ENCODE data around the gene NPR3. TPM values are rescaled to one million over a fixed set of nuclear protein-coding genes. Genes with fewer than 3 reads are reported as not detected.

The NPR3 gene
- total RNA-seq, 1 donor from 2014 or later = 1.1 TPM

- H3K4me2 ChIP-seq (ENCODE audit: low read length) = no peak overlapping the region
- TF ChIP-seq EZH2 (IDR thresholded peaks at IDR 0.05; ENCODE audit: insufficient read depth, low read length) = no peak
- TF ChIP-seq, protein P1, sequence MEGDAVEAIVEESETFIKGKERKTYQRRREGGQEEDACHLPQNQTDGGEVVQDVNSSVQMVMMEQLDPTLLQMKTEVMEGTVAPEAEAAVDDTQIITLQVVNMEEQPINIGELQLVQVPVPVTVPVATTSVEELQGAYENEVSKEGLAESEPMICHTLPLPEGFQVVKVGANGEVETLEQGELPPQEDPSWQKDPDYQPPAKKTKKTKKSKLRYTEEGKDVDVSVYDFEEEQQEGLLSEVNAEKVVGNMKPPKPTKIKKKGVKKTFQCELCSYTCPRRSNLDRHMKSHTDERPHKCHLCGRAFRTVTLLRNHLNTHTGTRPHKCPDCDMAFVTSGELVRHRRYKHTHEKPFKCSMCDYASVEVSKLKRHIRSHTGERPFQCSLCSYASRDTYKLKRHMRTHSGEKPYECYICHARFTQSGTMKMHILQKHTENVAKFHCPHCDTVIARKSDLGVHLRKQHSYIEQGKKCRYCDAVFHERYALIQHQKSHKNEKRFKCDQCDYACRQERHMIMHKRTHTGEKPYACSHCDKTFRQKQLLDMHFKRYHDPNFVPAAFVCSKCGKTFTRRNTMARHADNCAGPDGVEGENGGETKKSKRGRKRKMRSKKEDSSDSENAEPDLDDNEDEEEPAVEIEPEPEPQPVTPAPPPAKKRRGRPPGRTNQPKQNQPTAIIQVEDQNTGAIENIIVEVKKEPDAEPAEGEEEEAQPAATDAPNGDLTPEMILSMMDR (IDR thresholded peaks at IDR 0.05; ENCODE audit: insufficient read depth, low read depth, low read length) = no peak
- H3K9me3 ChIP-seq (ENCODE audit: insufficient read depth, low read depth, low read length) = no peaks in the 10 kb centered on the region
- H3K9ac ChIP-seq (ENCODE audit: low read length) = no peak overlapping the region
- H4K20me1 ChIP-seq (ENCODE audit: insufficient read depth, low read length) = no peaks in the 10 kb centered on the region
- H2AFZ ChIP-seq (ENCODE audit: low read depth, low read length) = no peak overlapping the region
- H3K9me3 Mint-ChIP-seq (ENCODE audit: unreplicated experiment) = peaks cover 10% of the 10 kb centered on the region
- H3K27ac Mint-ChIP-seq (ENCODE audit: unreplicated experiment) = no peak overlapping the region
- H3K79me2 ChIP-seq (ENCODE audit: insufficient read depth, low read length) = no peaks in the 10 kb centered on the region
- peaks cover 1% of the 10 kb centered on the region for H3K4me1 Mint-ChIP-seq (ENCODE audit: low read depth, unreplicated experiment)
- no peaks in the 10 kb centered on the region for H3K27me3 ChIP-seq (ENCODE audit: insufficient read depth, low read length)
- H3K27ac ChIP-seq (ENCODE audit: low read depth, low read length) = no peak overlapping the region
- H3K4me3 Mint-ChIP-seq (ENCODE audit: unreplicated experiment) = no peak overlapping the region
- peaks cover 10% of the 10 kb centered on the region for H3K27me3 Mint-ChIP-seq (ENCODE audit: low read depth, unreplicated experiment)
- no peaks in the 10 kb centered on the region for H3K36me3 ChIP-seq (ENCODE audit: insufficient read depth, low read length)
- no peak for FAIRE-seq
- peaks cover 4% of the 10 kb centered on the region for H3K4me1 ChIP-seq (ENCODE audit: insufficient read depth, low read length)
- no peak for DNase-seq (ENCODE audit: low read depth)
- H3K36me3 Mint-ChIP-seq (ENCODE audit: low read depth, unreplicated experiment) = peaks cover 1% of the 10 kb centered on the region
- no peak overlapping the region for H3K4me3 ChIP-seq (ENCODE audit: insufficient read depth, low read depth, low read length)
Observed at GRCh38 chr5:32776200-32776599, 65.1 kb downstream of the NPR3 start.

DNA sequence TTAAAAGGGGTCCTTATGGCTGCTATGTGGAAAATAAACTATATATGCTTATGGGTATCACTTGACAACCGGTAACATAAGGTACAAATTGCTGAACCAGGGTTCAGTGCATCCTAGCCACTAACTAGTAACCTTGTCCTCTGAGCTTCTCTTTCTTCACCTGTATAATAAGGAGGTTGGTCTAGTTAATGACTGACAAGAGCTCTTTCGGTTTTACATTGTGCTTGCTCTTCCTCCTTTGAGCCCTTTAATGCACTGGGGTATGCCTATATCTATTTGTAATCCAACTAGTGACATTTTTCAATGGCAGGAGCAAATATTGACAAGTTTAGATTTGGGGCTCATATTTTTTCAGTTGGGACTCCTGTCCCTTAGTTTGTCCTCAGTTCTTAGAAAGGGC, 66.1 kb downstream of the NPR3 start:
- no peak for DNase-seq (ENCODE audit: low read depth)
- Mint-ChIP-seq H3K36me3 (ENCODE audit: low read depth, unreplicated experiment) (peaks cover 1% of the 10 kb centered on the region), H3K4me3 (ENCODE audit: unreplicated experiment) (no peak overlapping the region), H3K27ac (ENCODE audit: unreplicated experiment) (no peak overlapping the region), H3K27me3 (ENCODE audit: low read depth, unreplicated experiment) (peaks cover 18% of the 10 kb centered on the region), H3K9me3 (ENCODE audit: unreplicated experiment) (peaks cover 12% of the 10 kb centered on the region), H3K4me1 (ENCODE audit: low read depth, unreplicated experiment) (peaks cover 1% of the 10 kb centered on the region)
- no peak overlapping the region for H3K27ac ChIP-seq (ENCODE audit: low read depth, low read length)
- no peak overlapping the region for H2AFZ ChIP-seq (ENCODE audit: low read depth, low read length)
- TF ChIP-seq EZH2 (IDR thresholded peaks at IDR 0.05; ENCODE audit: insufficient read depth, low read length) = no peak
- TF ChIP-seq, protein P1 (IDR thresholded peaks at IDR 0.05; ENCODE audit: insufficient read depth, low read depth, low read length) = no peak
- no peak overlapping the region for H3K4me2 ChIP-seq (ENCODE audit: low read length)
- H3K9me3 ChIP-seq (ENCODE audit: insufficient read depth, low read depth, low read length) = no peaks in the 10 kb centered on the region
- H3K4me3 ChIP-seq (ENCODE audit: insufficient read depth, low read depth, low read length) = no peak overlapping the region
- H3K36me3 ChIP-seq (ENCODE audit: insufficient read depth, low read length) = no peaks in the 10 kb centered on the region
- peaks cover 4% of the 10 kb centered on the region for H3K4me1 ChIP-seq (ENCODE audit: insufficient read depth, low read length)
- no peaks in the 10 kb centered on the region for H4K20me1 ChIP-seq (ENCODE audit: insufficient read depth, low read length)
- no peak for FAIRE-seq
- H3K27me3 ChIP-seq (ENCODE audit: insufficient read depth, low read length) = no peaks in the 10 kb centered on the region
- H3K79me2 ChIP-seq (ENCODE audit: insufficient read depth, low read length) = no peaks in the 10 kb centered on the region
- H3K9ac ChIP-seq (ENCODE audit: low read length) = no peak overlapping the region

DNA sequence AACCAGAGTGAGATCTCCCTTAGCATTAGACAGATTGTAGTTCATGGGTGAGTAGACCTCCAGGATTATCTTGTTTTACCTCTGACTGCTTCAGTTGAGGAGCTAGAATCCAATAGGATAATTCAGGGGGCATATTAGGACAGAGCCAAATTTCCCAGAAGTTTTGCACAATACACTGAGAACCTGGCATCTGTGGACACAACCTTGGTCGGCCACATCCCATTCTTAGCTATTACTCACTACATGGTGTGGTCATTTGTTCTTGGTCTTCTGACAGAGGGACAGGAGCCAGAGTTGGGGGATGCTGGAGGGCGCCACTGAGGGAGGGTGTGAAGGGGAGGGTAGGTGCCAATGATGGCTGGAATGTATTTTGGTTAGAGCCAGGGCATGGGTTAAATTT, 66.6 kb downstream of the NPR3 start:
- no peak overlapping the region for H3K4me2 ChIP-seq (ENCODE audit: low read length)
- TF ChIP-seq EZH2 (IDR thresholded peaks at IDR 0.05; ENCODE audit: insufficient read depth, low read length) = no peak
- TF ChIP-seq, protein P1 (IDR thresholded peaks at IDR 0.05; ENCODE audit: insufficient read depth, low read depth, low read length) = no peak
- DNase-seq (ENCODE audit: low read depth) = peak; percentile 18

More for the DNA sequence above, 66.6 kb downstream of the NPR3 start:
- no peak overlapping the region for H3K4me3 ChIP-seq (ENCODE audit: insufficient read depth, low read depth, low read length)
- no peaks in the 10 kb centered on the region for H4K20me1 ChIP-seq (ENCODE audit: insufficient read depth, low read length)
- no peaks in the 10 kb centered on the region for H3K27me3 ChIP-seq (ENCODE audit: insufficient read depth, low read length)
- no peaks in the 10 kb centered on the region for H3K79me2 ChIP-seq (ENCODE audit: insufficient read depth, low read length)
- peaks cover 4% of the 10 kb centered on the region for H3K4me1 ChIP-seq (ENCODE audit: insufficient read depth, low read length)
- no peaks in the 10 kb centered on the region for H3K36me3 ChIP-seq (ENCODE audit: insufficient read depth, low read length)
- Mint-ChIP-seq H3K27ac (ENCODE audit: unreplicated experiment) (no peak overlapping the region), H3K27me3 (ENCODE audit: low read depth, unreplicated experiment) (peaks cover 18% of the 10 kb centered on the region), H3K4me1 (ENCODE audit: low read depth, unreplicated experiment) (peaks cover 1% of the 10 kb centered on the region), H3K36me3 (ENCODE audit: low read depth, unreplicated experiment) (peaks cover 1% of the 10 kb centered on the region), H3K4me3 (ENCODE audit: unreplicated experiment) (no peak overlapping the region), H3K9me3 (ENCODE audit: unreplicated experiment) (peaks cover 12% of the 10 kb centered on the region)
- FAIRE-seq = no peak
- no peaks in the 10 kb centered on the region for H3K9me3 ChIP-seq (ENCODE audit: insufficient read depth, low read depth, low read length)
- no peak overlapping the region for H3K9ac ChIP-seq (ENCODE audit: low read length)
- no peak overlapping the region for H2AFZ ChIP-seq (ENCODE audit: low read depth, low read length)
- H3K27ac ChIP-seq (ENCODE audit: low read depth, low read length) = no peak overlapping the region

All from astrocyte (in vitro differentiated cells and primary cell).